SK-N-SH (cell line): Measurements from ENCODE around the gene PHAF1. TPM values are rescaled to one million over a fixed set of nuclear protein-coding genes. Genes with fewer than 3 reads are reported as not detected.

Experiments
- CTCF ChIA-PET: fragments of 300-600, 350-600 bp; formaldehyde crosslinking; extraction: SDS; loops from one replicate; lab custom pipeline; 2021; lab: Yijun Ruan, JAX
- POLR2A ChIA-PET: fragments of 350-600 bp; sonication (Branson Sonifier 250); formaldehyde crosslinking; extraction: SDS; loops from one replicate; lab custom pipeline; 2020; ENCODE audit warnings: antibody characterized with exemption, inconsistent platforms; lab: Yijun Ruan, JAX
- DNase-seq: peaks from one replicate; pipeline ENCODE4 v3.0.0; 2012
- H2AFZ ChIP-seq: fragments of 200-600 bp; sonication (generic); 2 replicates; pipeline ENCODE4 v1.8.1; 2016; ENCODE audit warnings: antibody characterized with exemption, mild to moderate bottlenecking, low read depth
- H3F3A ChIP-seq: fragments of 200-600 bp; sonication (generic); replicated peaks from 2 replicates; pipeline ENCODE3; 2016; ENCODE audit warnings: antibody characterized with exemption, mild to moderate bottlenecking; ENCODE audit not compliant: insufficient read depth
- H3K27ac ChIP-seq, 2 experiments: fragments of 200-500 bp in 1 of 2; fragments of 200-600 bp in 1 of 2; sonication (Bioruptor generic) in 1 of 2; sonication (generic), shearing (Covaris generic) in 1 of 2; 2 replicates each; pipeline versions ENCODE4 v1.5.1 to v1.6.1; 2014 to 2016; ENCODE audit warnings: low read depth in 2 of 2, inconsistent platforms in 1 of 2, low read length in 1 of 2, mild to moderate bottlenecking in 1 of 2, mixed read lengths in 1 of 2
- H3K27me3 ChIP-seq: fragments of 200-600 bp; sonication (generic), shearing (Covaris generic); 2 replicates; pipeline ENCODE4 v1.6.1; 2016; ENCODE audit warnings: mixed run types; ENCODE audit not compliant: insufficient read depth
- H3K36me3 ChIP-seq, 2 experiments: fragments of 200-500 bp in 1 of 2; fragments of 200-600 bp in 1 of 2; sonication (Bioruptor generic) in 1 of 2; sonication (generic) in 1 of 2; replicated peaks in 1 of 2; 2 replicates each; pipeline versions ENCODE3 to v1.5.1; 2014 to 2016; ENCODE audit warnings: low read length in 1 of 2, mild to moderate bottlenecking in 1 of 2; ENCODE audit not compliant: insufficient read depth in 2 of 2, control insufficient read depth in 1 of 2
- H3K4me1 ChIP-seq, 2 experiments: fragments of 200-500 bp in 1 of 2; fragments of 200-600 bp in 1 of 2; sonication (Bioruptor generic) in 1 of 2; sonication (generic), shearing (Covaris generic) in 1 of 2; 2 replicates each; pipeline versions ENCODE4 v1.5.1 to v1.6.1; 2014 to 2016; ENCODE audit warnings: low read depth in 1 of 2, low read length in 1 of 2, mixed run types in 1 of 2; ENCODE audit not compliant: insufficient read depth in 2 of 2, control insufficient read depth in 1 of 2
- H3K4me2 ChIP-seq: fragments of 200-600 bp; sonication (generic), shearing (Covaris generic); 2 replicates; pipeline ENCODE4 v1.6.1; 2017; ENCODE audit warnings: mixed run types
- H3K4me3 ChIP-seq, 2 experiments: fragments of 200-500 bp in 1 of 2; fragments of 200-600 bp in 1 of 2; sonication (Bioruptor generic) in 1 of 2; sonication (generic), shearing (Covaris generic) in 1 of 2; 2 replicates each; pipeline versions ENCODE4 v1.5.1 to v1.8.1; 2014 to 2016; ENCODE audit warnings: low read depth in 2 of 2, inconsistent platforms in 1 of 2, low read length in 1 of 2, mild to moderate bottlenecking in 1 of 2, mixed read lengths in 1 of 2, moderate library complexity in 1 of 2
- H3K79me2 ChIP-seq: fragments of 200-600 bp; sonication (generic); 2 replicates; pipeline ENCODE4 v1.8.1; 2017; ENCODE audit warnings: mild to moderate bottlenecking; ENCODE audit not compliant: insufficient read depth
- H3K9ac ChIP-seq: fragments of 200-600 bp; sonication (generic); 2 replicates; pipeline ENCODE4 v1.6.1; 2017; ENCODE audit warnings: mixed run types
- H3K9me2 ChIP-seq: fragments of 200-600 bp; sonication (generic); 2 replicates; pipeline ENCODE4 v1.6.1; 2017; ENCODE audit warnings: mixed run types
- H3K9me3 ChIP-seq: fragments of 200-600 bp; sonication (generic); 2 replicates; pipeline ENCODE4 v1.6.1; 2017; ENCODE audit warnings: mixed run types, mild to moderate bottlenecking, moderate library complexity
- H4K20me1 ChIP-seq: fragments of 200-600 bp; sonication (generic); 2 replicates; pipeline ENCODE4 v1.6.1; 2017; ENCODE audit warnings: mild to moderate bottlenecking, mixed run types; ENCODE audit not compliant: insufficient read depth
- CTCF ChIP-seq: fragments of 200-600 bp; sonication (generic); IDR thresholded peaks from 2 replicates; pipeline ENCODE4 v1.6.1; 2017; ENCODE audit warnings: antibody characterized with exemption, mild to moderate bottlenecking, moderate library complexity
- EZH2phosphoT487 ChIP-seq: fragments of 200-600 bp; sonication (generic); IDR thresholded peaks from 2 replicates; pipeline ENCODE4 v1.6.1; 2017; ENCODE audit warnings: low read depth, mixed run types, mild to moderate bottlenecking, antibody characterized with exemption, moderate library complexity, borderline replicate concordance
- FOXM1 ChIP-seq: IDR thresholded peaks from 2 replicates; pipeline ENCODE4 v1.4.0; 2012; ENCODE audit warnings: low read depth, mild to moderate bottlenecking
- NRF1 ChIP-seq: IDR thresholded peaks from 2 replicates; pipeline ENCODE4 v1.6.1; 2012; ENCODE audit warnings: low read depth, mild to moderate bottlenecking, low read length
- POLR2AphosphoS5 ChIP-seq: IDR thresholded peaks from 2 replicates; pipeline ENCODE4 v1.6.1; 2012; ENCODE audit warnings: low read depth, low read length
- RCOR1 ChIP-seq: fragments of 150-350 bp; IDR thresholded peaks from 2 replicates; pipeline ENCODE4 v1.6.1; 2017; ENCODE audit warnings: antibody characterized with exemption, low read length
- TCF12 ChIP-seq: IDR thresholded peaks from 2 replicates; pipeline ENCODE4 v1.4.0; 2012
- USF1 ChIP-seq: IDR thresholded peaks from 2 replicates; pipeline ENCODE4 v1.4.0; 2012; ENCODE audit warnings: low read depth, borderline replicate concordance
- YY1 ChIP-seq: IDR thresholded peaks from 2 replicates; pipeline ENCODE4 v1.4.0; 2012; ENCODE audit warnings: low read depth, mild to moderate bottlenecking
- WGBS: methylation state at CpG from one replicate; pipeline ENCODE4 v1.1.6; 2017; ENCODE audit warnings: low lambda C conversion rate; 5-methylcytosine and 5-hydroxymethylcytosine counted together
- polyA plus RNA-seq, 3 experiments: library from polyadenylated mRNA; depleted of rRNA; stranded (reverse); fragments of >200 nt; gene quantifications; 2 replicates each; pipeline ENCODE4 v1.2.3, GENCODE V29; 2012

PHAF1 gene
- polyA plus RNA-seq, 1 of the 3 experiments (the other 2 are of a cell fraction): 17.3 TPM

GRCh38 chr16:67188798-67189197, 79.1 kb downstream of the PHAF1 start:
- ChIA-PET CTCF (interaction anchor here (1.0 to 3.5 kb wide), 7 partner anchors 9 to 212 kb away, joined by 3 to 11 read pairs (median 3); partner anchors contain the start of gene NOL3), POLR2A (interaction anchor here (0.6 kb wide), 1 partner anchor 819 kb away, joined by 3 read pairs; no protein-coding TSS in a partner anchor)
- H3K27ac ChIP-seq: no peak overlapping the region
- H3K79me2 ChIP-seq: peaks cover 22% of the 10 kb centered on the region
- no peak overlapping the region for H3K4me3 ChIP-seq
- no peaks in the 10 kb centered on the region for H3K27me3 ChIP-seq
- no peaks in the 10 kb centered on the region for H3K9me3 ChIP-seq
- peaks cover 0 to 9% of the 10 kb centered on the region in 2 experiments for H3K36me3 ChIP-seq
- 91% methylated on average over 8 of the region's 15 CpGs for WGBS
- H2AFZ ChIP-seq: no peak overlapping the region
- H3F3A ChIP-seq: peaks cover 22% of the 10 kb centered on the region
- H4K20me1 ChIP-seq: peaks cover 16% of the 10 kb centered on the region
- no peak for DNase-seq
- peaks cover 25 to 28% of the 10 kb centered on the region in 2 experiments for H3K4me1 ChIP-seq
- H3K9ac ChIP-seq: no peak overlapping the region
- TF ChIP-seq YY1 (no peak), FOXM1 (no peak), RCOR1 (no peak)
- no peaks in the 10 kb centered on the region for H3K9me2 ChIP-seq
- no peak overlapping the region for H3K4me2 ChIP-seq

- no peaks in the 10 kb centered on the region for H3K27me3 ChIP-seq
- ChIA-PET POLR2A (interaction anchor here (1.2 kb wide), 1 partner anchor 29 kb away, joined by 3 read pairs; no protein-coding TSS in a partner anchor), CTCF (interaction anchor here (1.1 to 3.5 kb wide), 5 partner anchors 8 to 213 kb away, joined by 3 to 11 read pairs (median 4); partner anchors contain the start of gene NOL3)
- no peak within 1 kb of the TSS for H3K4me3 ChIP-seq
- H2AFZ ChIP-seq: no peak within 1 kb of the TSS
- H3K79me2 ChIP-seq: peaks cover 34% of the 10 kb centered on the region
- TF ChIP-seq CTCF: no peak
- TF ChIP-seq EZH2phosphoT487: no peak
- TF ChIP-seq TCF12: no peak
- TF ChIP-seq POLR2AphosphoS5: no peak
- no peak for TF ChIP-seq USF1
- TF ChIP-seq NRF1: no peak
- H3F3A ChIP-seq: peaks cover 23% of the 10 kb centered on the region
- no peak within 1 kb of the TSS for H3K9ac ChIP-seq
- peaks cover 5 to 21% of the 10 kb centered on the region in 2 experiments for H3K36me3 ChIP-seq
- no peak within 1 kb of the TSS for H3K4me2 ChIP-seq
- H3K27ac ChIP-seq: no peak within 1 kb of the TSS
- peaks cover 21% of the 10 kb centered on the region for H4K20me1 ChIP-seq
- DNase-seq: no peak
- H3K4me1 ChIP-seq: peaks cover 25 to 29% of the 10 kb centered on the region in 2 experiments
- no peaks in the 10 kb centered on the region for H3K9me2 ChIP-seq
- 69% methylated on average over 5 of the region's 6 CpGs for WGBS
- H3K9me3 ChIP-seq: no peaks in the 10 kb centered on the region
These were observed 80.3 kb downstream of the PHAF1 start, which contains the start of gene EXOC3L1 for GRCh38 chr16:67190041-67190440. Gene EXOC3L1, minus strand, starts transcription at chr16:67190136. Its CDS starts 460 bp downstream, at chr16:67189676.
